HG03520 (cell line): Measurements from ENCODE around the gene ASIC1.
A peak's percentile ranks its signal among the peaks of the same experiment; 100 is the strongest.

Experiments
- ATAC-seq: cut with Tn5 transposase; IDR thresholded peaks from one replicate; pipeline ENCODE4 v1.9.1; 2021; ENCODE audit warnings: mild to moderate bottlenecking, moderate library complexity; ENCODE audit not compliant: unreplicated experiment

The ASIC1 gene

GRCh38 chr12:50105913-50106450 is 48.6 kb downstream of the ASIC1 start:
- ATAC-seq = no peak

GRCh38 chr12:50106907-50107306 is 49.5 kb downstream of the ASIC1 start:
- no peak for ATAC-seq

- ATAC-seq = no peak
These were observed 50.2 kb downstream of the ASIC1 start for GRCh38 chr12:50107416-50108268.

- ATAC-seq = no peak
These were observed 51.9 kb downstream of the ASIC1 start for GRCh38 chr12:50109319-50109718.

- no peak for ATAC-seq
These were observed 52.8 kb downstream of the ASIC1 start for GRCh38 chr12:50110127-50110761.

GRCh38 chr12:50110762-50111351 is 53.5 kb downstream of the ASIC1 start:
- ATAC-seq = no peak

GRCh38 chr12:50111395-50111692 is 53.9 kb downstream of the ASIC1 start:
- peak; percentile 5 for ATAC-seq

- ATAC-seq = peak; percentile 75
These were observed 54.5 kb downstream of the ASIC1 start, which contains the start of gene COX14 for GRCh38 chr12:50111693-50112455. TSS of gene COX14 (plus strand) at chr12:50112236. CDS start at chr12:50120044, 7,808 bp downstream.

- no peak for ATAC-seq
These were observed 55.2 kb downstream of the ASIC1 start for GRCh38 chr12:50112456-50113218.

GRCh38 chr12:50117057-50117622 is 59.7 kb downstream of the ASIC1 start:
- ATAC-seq = no peak

GRCh38 chr12:50119387-50119786 is 62.0 kb downstream of the ASIC1 start:
- ATAC-seq = no peak

GRCh38 chr12:50120521-50120920 is 63.1 kb downstream of the ASIC1 start:
- ATAC-seq = no peak

GRCh38 chr12:50120953-50121352 is 63.6 kb downstream of the ASIC1 start:
- ATAC-seq = no peak

GRCh38 chr12:50121641-50122040 is 64.2 kb downstream of the ASIC1 start:
- no peak for ATAC-seq

GRCh38 chr12:50123203-50123602 is 65.8 kb downstream of the ASIC1 start:
- no peak for ATAC-seq

GRCh38 chr12:50127546-50127945 is 70.2 kb downstream of the ASIC1 start:
- ATAC-seq = no peak

- no peak for ATAC-seq
These were observed 71.9 kb downstream of the ASIC1 start for GRCh38 chr12:50129290-50129689.

- ATAC-seq = no peak
These were observed 75.2 kb downstream of the ASIC1 start for GRCh38 chr12:50132505-50133135.
